ENCODE data around the gene PDE1C.
"Not testable (repeated sequence)": the region's sequence is repeated elsewhere in the genome, so short reads cannot be mapped to it uniquely, and the experiment has no call there.

Gene PDE1C

DNA sequence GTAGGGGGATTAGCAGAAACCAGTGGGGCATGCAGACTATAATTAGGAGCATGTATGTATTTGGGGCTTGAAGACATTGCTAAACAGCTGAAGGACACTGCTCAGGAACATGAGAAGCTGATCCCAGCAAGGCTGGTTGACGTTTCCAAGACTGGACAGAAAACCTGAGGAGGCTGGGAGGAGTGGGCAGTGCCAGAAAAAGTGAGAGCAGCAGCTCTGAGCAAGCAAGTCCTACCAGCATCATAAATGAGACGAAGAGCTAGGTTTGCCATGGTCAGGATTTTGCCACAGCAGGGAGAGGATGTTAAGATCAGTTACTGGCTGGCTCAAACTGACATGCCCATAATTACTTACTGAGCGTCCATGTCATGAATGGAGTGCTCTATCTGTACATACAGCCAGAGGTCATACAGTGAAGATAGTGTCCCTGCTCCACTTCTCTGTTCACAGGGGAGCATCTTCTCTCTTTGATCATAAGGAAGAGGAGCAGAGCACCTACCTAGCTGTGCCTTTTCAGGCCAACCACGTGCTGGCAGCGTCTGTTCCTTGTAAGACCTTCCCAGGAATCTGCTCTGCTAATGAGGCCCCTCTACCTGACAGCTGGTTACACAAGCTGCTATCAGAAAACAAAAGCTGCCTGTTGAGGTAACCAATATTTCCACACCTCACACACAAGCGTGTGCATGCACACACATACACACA, 44.7 kb downstream of the PDE1C start:
- DNase-seq (ENCODE audit: low read depth) = no peak
- TF ChIP-seq, protein P1, sequence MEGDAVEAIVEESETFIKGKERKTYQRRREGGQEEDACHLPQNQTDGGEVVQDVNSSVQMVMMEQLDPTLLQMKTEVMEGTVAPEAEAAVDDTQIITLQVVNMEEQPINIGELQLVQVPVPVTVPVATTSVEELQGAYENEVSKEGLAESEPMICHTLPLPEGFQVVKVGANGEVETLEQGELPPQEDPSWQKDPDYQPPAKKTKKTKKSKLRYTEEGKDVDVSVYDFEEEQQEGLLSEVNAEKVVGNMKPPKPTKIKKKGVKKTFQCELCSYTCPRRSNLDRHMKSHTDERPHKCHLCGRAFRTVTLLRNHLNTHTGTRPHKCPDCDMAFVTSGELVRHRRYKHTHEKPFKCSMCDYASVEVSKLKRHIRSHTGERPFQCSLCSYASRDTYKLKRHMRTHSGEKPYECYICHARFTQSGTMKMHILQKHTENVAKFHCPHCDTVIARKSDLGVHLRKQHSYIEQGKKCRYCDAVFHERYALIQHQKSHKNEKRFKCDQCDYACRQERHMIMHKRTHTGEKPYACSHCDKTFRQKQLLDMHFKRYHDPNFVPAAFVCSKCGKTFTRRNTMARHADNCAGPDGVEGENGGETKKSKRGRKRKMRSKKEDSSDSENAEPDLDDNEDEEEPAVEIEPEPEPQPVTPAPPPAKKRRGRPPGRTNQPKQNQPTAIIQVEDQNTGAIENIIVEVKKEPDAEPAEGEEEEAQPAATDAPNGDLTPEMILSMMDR (IDR thresholded peaks at IDR 0.05; ENCODE audit: low read depth, low read length, missing control alignments) = no peak
- no peak overlapping the region for H3K4me3 ChIP-seq (ENCODE audit: low read depth, low read length)

DNA sequence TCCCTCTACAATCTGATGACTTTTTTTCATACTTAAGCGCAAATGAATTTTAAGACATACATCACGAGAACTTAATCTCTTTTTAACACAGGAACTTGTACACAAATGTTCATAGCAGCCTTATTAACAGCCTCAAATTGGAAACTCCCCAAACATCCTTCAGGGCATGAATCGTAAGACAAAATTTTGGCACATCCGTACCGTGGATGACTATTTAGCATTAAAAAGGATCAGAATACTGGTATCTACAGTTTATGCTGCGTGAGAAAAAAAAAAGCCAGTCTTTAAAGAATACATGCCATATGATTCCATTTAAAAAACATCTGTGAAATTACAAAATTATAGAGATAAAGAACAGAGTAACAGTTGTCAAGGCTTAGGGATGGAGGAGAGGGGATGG, 46.8 kb downstream of the PDE1C start:
- no peak for DNase-seq (ENCODE audit: low read depth)
- TF ChIP-seq, protein P1 (IDR thresholded peaks at IDR 0.05; ENCODE audit: low read depth, low read length, missing control alignments) = no peak
- no peak overlapping the region for H3K4me3 ChIP-seq (ENCODE audit: low read depth, low read length)

DNA sequence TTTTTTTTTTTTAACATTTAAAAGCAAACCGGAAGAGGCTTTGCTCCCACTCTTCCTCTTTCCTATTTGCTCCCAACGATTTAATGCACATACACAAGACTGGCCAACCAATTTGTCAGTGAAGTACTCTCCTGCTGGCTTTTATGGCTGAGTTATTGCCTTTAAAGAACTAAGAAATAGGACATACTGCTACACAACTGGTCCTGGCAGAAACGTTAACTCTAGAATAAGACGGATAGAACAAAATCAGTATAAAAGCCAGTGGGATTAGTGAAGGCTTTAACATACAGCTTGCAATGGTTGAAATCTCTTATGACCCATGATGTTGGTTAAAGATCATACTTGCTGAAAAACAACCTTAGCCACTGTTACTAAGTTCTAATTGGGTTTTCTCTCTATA, 47.2 kb downstream of the PDE1C start:
- no peak overlapping the region for H3K4me3 ChIP-seq (ENCODE audit: low read depth, low read length)
- DNase-seq (ENCODE audit: low read depth) = no peak
- TF ChIP-seq, protein P1 (IDR thresholded peaks at IDR 0.05; ENCODE audit: low read depth, low read length, missing control alignments) = no peak

DNA sequence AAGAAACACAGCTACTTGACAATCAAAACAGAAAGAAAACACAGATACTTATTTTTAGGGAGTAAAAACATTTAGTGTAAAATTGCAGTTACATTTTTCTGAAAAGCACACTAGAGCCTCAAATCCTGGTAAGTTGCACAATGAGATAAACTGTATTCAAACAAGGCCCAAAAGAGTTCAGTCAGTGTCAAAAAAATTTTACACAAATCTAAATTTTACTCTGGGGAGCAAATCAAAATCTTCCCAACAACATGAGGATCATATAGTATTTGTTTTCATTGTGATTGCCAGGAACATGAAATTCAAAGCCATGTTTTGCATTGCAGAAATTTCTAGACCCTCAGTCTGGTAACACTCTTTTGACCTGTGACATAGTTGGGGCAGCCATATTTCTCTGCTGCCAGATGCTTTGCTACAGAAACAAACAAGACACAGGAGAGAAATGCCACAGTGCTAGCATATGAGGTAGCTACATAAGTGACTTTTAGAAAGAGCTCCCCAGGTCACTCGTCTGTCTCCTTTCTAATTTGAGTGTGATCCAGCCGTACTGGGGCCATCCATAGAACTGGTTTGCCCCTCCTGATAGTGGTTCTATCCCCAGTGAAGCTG, 49.6 kb downstream of the PDE1C start:
- H3K4me3 ChIP-seq (ENCODE audit: low read depth, low read length) = no peak overlapping the region
- no peak for DNase-seq (ENCODE audit: low read depth)
- TF ChIP-seq, protein P1 (IDR thresholded peaks at IDR 0.05; ENCODE audit: low read depth, low read length, missing control alignments) = no peak

DNA sequence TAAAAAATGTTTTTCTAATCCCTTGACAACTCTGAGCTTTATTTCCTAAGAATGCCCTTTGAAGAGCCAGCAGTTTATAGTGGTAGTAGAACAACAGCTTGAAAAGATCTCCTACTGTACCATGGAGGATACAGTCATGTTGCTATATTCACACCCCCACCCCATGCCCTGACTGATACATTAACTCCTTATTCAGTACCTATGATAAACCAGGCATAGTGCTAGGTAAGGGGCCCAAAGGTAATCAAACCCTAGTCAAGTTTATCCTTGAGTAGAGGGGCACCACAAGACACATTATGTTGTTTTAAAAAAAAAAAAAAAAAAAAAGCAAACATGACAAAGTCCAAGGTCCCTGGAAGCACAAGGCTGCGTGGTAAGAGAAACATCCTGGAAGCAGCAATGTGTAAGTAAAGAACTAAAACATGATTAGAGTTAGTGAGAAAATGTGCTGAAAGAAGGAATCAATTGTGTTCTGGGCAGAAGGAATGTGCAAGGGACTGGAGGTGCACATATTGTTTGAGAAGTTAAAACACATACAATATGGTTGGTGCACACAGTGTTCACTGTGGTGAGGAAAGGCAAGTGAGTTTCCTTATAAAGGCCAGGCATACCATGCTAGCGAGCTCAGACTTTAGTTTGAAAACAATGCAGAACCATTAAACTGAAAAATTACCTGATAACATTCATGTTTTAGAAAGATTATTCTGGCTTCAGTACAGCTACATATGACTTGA, 51.2 kb downstream of the PDE1C start:
- H3K4me3 ChIP-seq (ENCODE audit: low read depth, low read length) = no peak overlapping the region
- no peak for DNase-seq (ENCODE audit: low read depth)
- TF ChIP-seq, protein P1 (IDR thresholded peaks at IDR 0.05; ENCODE audit: low read depth, low read length, missing control alignments) = no peak

DNA sequence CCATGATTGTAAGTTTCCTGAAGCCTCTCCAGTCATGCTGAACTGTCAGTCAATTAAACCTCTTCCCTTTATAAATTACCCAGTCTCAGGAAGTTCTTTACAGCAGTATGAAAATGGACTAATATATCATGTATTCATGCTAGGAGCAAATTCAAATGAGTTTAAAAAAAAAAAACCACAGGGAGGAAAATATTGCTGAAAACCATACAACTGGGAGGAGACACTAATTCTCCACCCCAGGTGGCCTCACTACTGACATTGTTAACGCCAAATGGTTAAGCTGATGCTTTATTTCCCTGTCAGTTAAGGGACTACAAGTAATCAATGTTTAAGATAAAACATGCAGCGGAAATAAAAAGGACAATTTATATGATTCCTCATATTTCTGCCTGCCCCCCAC, 55.1 kb downstream of the PDE1C start:
- TF ChIP-seq, protein P1 (IDR thresholded peaks at IDR 0.05; ENCODE audit: low read depth, low read length, missing control alignments) = no peak
- no peak overlapping the region for H3K4me3 ChIP-seq (ENCODE audit: low read depth, low read length)
- no peak for DNase-seq (ENCODE audit: low read depth)

DNA sequence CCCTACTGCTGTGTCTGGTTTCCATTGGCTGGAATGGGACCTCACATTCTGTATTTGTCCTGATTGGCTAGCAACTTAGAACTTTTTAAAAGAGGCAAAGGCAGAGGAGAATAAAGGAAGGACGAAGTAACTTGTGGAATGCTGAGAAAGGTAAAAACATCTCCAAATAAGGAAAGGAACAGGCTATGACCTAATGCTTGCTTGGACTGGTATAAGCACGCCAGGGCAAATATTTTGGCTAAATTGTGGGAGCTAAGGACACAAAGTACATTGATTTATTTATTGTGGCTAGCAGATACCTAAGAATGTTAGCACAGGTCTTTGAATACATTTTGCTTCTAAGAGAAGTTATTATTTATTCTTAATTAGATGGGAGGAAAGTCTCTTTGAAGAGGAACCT, 56.7 kb downstream of the PDE1C start:
- not testable (repeated sequence) for DNase-seq (ENCODE audit: low read depth); H3K4me3 ChIP-seq (ENCODE audit: low read depth, low read length)
